Progenitor cell of endocrine pancreas (in vitro differentiated cells): Measurements from ENCODE around the gene ASPN. TPM values are rescaled to one million over a fixed set of nuclear protein-coding genes. Genes with fewer than 3 reads are reported as not detected.

Experiments
- DNase-seq: peaks from one replicate; pipeline ENCODE4 v3.0.0; 2021; ENCODE audit warnings: low spot score; ENCODE audit not compliant: unreplicated experiment
- H3K27ac Mint-ChIP-seq: 2 replicates; pipeline ENCODE4 v1.8.0; 2021; ENCODE audit warnings: mild to moderate bottlenecking, moderate library complexity, mixed read lengths
- H3K27me3 Mint-ChIP-seq: 2 replicates; pipeline ENCODE4 v1.8.0; 2021; ENCODE audit warnings: mixed read lengths
- H3K36me3 Mint-ChIP-seq: 2 replicates; pipeline ENCODE4 v1.8.0; 2022; ENCODE audit warnings: mixed read lengths; ENCODE audit not compliant: insufficient read depth
- H3K4me1 Mint-ChIP-seq: 2 replicates; pipeline ENCODE4 v1.8.0; 2021; ENCODE audit warnings: low read depth, mixed read lengths
- H3K4me3 Mint-ChIP-seq: 2 replicates; pipeline ENCODE4 v1.8.0; 2021; ENCODE audit warnings: low read depth, mild to moderate bottlenecking, moderate library complexity, mixed read lengths
- H3K9me3 Mint-ChIP-seq: 2 replicates; pipeline ENCODE4 v1.8.0; 2021; ENCODE audit warnings: low read depth, mixed read lengths
- CTCF ChIP-seq: fragments of 200-600 bp; sonication (generic); IDR thresholded peaks from one replicate; pipeline ENCODE4 v1.5.0; 2021; ENCODE audit warnings: antibody characterized with exemption, mild to moderate bottlenecking; ENCODE audit not compliant: unreplicated experiment
- total RNA-seq: library from RNA; stranded (reverse); gene quantifications from 2 replicates; pipeline ENCODE4 v1.2.1, GENCODE V29; 2021

The ASPN gene
- total RNA-seq, 1 donor from 2014 or later: not detected

- TF ChIP-seq CTCF: no peak
Observed at GRCh38 chr9:92527291-92527828, 45.1 kb upstream of the ASPN start.

DNA sequence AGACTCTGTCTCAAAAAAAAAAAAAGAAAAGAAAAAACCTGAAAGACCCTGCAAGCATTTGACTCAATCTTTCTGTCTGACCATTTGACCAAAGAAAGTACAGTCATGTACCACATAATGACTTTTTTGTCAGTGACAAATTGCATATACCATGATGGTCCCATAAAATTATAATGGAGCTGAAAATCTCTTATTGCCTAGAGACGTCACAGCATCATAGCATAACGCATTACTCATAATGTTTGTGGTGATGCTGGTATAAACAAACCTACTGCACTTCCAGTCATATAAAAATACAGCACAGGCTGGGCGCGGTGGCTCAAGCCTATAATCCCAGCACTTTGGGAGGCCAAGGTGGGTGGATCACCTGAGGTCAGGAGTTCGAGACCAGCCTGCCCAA, 43.0 kb upstream of the ASPN start:
- H3K4me3 Mint-ChIP-seq: no peak overlapping the region
- H3K27ac Mint-ChIP-seq: no peak overlapping the region
- no peak for DNase-seq
- H3K27me3 Mint-ChIP-seq: no peaks in the 10 kb centered on the region
- H3K4me1 Mint-ChIP-seq: peaks cover 3% of the 10 kb centered on the region
- no peaks in the 10 kb centered on the region for H3K36me3 Mint-ChIP-seq
- TF ChIP-seq CTCF: no peak
- no peaks in the 10 kb centered on the region for H3K9me3 Mint-ChIP-seq

More at GRCh38 chr9:92527291-92527828, 45.1 kb upstream of the ASPN start:
- no peak overlapping the region for H3K4me3 Mint-ChIP-seq
- H3K27ac Mint-ChIP-seq: no peak overlapping the region
- no peak for DNase-seq
- H3K36me3 Mint-ChIP-seq: no peaks in the 10 kb centered on the region
- H3K9me3 Mint-ChIP-seq: no peaks in the 10 kb centered on the region
- no peaks in the 10 kb centered on the region for H3K27me3 Mint-ChIP-seq
- peaks cover 3% of the 10 kb centered on the region for H3K4me1 Mint-ChIP-seq

GRCh38 chr9:92524881-92525280, 42.6 kb upstream of the ASPN start:
- no peak for DNase-seq
- Mint-ChIP-seq H3K36me3 (no peaks in the 10 kb centered on the region), H3K27ac (no peak overlapping the region), H3K4me3 (no peak overlapping the region), H3K27me3 (no peaks in the 10 kb centered on the region), H3K9me3 (no peaks in the 10 kb centered on the region), H3K4me1 (peaks cover 3% of the 10 kb centered on the region)
- TF ChIP-seq CTCF: no peak

DNA sequence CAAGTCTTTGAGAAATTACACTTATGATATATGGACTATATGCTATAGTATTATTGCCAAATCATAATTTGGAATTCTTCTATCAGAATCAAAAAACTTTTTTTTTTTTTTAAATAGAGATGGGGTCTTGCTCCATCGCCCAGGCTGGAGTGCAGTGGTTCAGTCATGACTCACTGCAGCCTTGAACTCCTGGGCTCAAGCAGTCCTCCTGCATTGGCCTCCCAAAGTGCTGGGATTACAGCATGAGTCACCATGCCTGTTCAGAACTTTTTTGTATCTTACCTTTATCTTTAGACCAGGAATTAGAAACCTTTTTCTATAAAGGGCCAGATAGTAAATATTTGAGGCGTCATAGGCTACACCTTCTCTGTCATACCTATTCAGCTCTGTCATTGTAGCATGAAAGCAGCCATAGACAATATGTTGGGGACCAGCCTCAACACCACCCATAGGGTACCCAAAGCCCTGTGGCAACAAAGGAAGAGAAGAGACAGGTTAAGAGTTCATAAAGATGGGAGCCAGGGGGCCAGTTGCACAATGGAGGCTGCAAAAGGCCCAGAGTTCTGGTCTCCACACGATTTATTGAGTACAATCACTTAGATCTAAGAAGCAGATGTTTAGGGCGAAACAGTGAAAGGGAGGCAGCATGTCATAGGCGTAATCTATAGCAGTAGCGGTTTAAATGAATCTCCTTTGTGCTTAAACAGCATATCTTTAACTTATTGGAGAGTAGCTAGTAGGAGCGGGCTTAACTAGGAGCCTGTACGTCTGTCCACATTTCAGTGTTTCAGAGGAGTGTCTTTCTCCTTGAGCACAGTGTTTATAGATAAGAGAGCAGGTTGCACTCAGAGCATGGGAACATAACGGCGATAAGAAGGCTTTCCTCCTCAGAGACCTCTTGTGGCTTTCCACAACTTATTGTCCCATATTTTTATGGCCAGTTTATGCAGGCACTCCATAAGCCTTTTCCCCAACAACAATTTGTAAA, 41.0 kb upstream of the ASPN start:
- TF ChIP-seq CTCF: no peak
- Mint-ChIP-seq H3K4me3 (no peak overlapping the region), H3K36me3 (no peaks in the 10 kb centered on the region), H3K4me1 (peaks cover 3% of the 10 kb centered on the region), H3K27me3 (no peaks in the 10 kb centered on the region), H3K27ac (no peak overlapping the region), H3K9me3 (no peaks in the 10 kb centered on the region)
- no peak for DNase-seq

- Mint-ChIP-seq H3K4me3 (no peak overlapping the region), H3K27me3 (no peaks in the 10 kb centered on the region), H3K9me3 (no peaks in the 10 kb centered on the region), H3K27ac (no peak overlapping the region), H3K4me1 (peaks cover 6% of the 10 kb centered on the region), H3K36me3 (no peaks in the 10 kb centered on the region)
- no peak for TF ChIP-seq CTCF
- no peak for DNase-seq
Observed at GRCh38 chr9:92520837-92521236, 38.5 kb upstream of the ASPN start.
